Endometrial microvascular endothelial cells (primary cell): ENCODE results near the gene C16orf46. TPM values are rescaled to one million over a fixed set of nuclear protein-coding genes. Genes with fewer than 3 reads are reported as not detected.

Source experiments
- in situ Hi-C: cut with HindIII; loops from 2 replicates; pipeline ENCODE4 v1.10.0; 2017; ENCODE audit warnings: low sequenced_read_pairs, low pct_unique_long_range_greater_than_20kb; ENCODE audit errors: inconsistent ontology term
- total RNA-seq: library from RNA; depleted of rRNA; stranded (reverse); fragments of >200 nt; gene quantifications from one replicate; pipeline ENCODE4 v1.2.3, GENCODE V29; 2015; ENCODE audit errors: inconsistent ontology term

C16orf46 gene
- total RNA-seq, 1 donor from 2014 or later = 0.37 TPM

DNA sequence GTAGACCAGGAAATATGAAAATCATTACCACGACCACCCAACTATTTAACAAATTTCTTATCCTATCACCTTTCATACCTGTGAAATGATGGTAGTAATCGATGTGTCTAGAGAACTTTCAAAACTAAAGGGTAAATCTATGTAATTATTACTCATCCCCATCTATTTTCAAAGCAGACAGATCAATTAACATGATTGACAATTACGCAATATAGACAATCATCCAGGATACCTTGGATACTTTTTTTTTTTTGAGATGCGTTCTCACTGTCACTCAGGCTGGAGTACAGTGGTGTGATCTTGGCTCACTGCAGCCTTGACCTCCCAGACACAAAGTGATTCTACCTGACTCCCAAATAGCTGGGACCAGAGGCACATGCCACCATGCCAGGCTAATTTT lies 4.0 kb upstream of the C16orf46 start:
- in situ Hi-C loops = no loop called here

GRCh38 chr16:81080233-81080632 lies 3.2 kb upstream of the C16orf46 start:
- in situ Hi-C loops = no loop called here

DNA sequence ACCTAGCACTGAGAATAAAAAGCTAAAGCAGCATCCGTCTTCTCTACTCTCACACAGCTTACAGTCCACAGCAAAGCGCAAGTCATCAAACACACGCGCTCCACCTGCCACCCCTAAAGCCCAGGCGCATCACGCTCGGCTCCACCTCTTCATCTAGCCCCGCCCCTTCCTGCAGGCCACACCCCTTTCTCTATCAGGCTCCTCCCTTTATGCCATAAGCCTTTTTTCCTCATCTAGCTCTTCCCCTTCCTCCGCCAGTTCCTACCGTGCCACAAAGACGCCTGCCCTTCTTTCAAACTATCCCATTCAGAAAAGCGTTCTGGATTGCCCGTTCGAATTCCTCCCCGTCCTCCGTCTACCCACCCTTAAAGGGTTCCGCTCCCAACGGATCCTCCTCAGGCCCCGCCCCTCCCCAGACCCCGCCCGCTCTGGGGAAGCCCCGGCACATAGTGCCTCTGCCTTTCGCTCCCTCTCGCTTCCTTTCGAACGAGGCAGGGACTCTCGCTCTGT lies 417 bp downstream of the C16orf46 start:
- in situ Hi-C loops = no loop called here

DNA sequence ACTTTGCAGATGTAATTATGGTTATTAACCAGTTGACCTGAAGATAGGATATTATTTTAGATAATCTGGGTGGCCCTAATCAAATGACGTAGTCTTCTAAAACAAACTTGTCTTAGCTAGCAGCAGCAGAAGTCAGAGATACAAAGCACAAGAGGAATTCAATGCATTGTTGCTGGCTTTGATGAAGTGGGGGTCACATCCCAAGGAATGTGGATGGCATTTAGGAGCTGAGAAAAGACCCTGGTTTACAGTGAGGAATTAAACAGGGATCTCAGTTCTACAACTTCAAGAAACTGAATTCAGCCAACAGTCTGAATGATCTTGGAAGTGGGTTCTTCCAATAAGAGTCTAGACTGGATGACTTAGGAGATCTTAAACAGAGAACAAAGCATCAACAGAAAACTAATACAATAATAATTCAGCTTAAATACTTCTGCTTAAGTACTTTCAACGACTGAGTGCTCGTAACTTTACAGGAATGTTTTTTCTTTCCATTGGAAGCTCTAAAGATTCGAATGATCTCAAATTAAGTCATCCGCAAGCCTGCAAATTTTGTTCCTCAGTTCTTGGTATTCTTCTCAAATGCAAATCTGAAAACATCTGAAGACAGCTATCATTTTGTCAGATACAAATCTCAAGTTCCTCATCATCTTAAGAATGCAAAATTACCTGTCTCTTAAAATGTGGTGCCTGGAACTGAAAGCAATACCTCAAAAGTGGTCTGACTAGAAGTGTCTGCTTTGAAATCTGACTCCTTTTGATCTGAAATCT lies 3.3 kb downstream of the C16orf46 start:
- in situ Hi-C loops = no loop called here

DNA sequence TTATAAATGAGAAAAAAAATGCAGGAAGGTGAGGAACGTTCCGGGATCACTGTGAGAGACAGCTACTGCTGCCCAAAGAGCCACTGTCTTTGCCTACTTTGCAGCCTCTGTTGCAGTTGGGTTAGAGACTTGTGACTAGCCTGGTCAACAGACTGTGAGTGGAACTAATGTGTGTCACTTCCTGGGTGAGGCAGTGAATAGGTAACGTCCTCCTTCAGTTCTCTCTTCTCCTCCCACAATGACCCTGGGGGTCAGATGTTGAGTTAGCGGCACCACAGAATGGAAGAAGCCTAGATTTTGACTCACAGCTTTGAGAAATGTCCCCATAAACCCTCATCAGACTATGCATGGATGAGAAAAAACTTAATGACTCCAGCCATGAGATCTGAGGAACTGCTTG lies 5.2 kb downstream of the C16orf46 start:
- in situ Hi-C loops = no loop called here

DNA sequence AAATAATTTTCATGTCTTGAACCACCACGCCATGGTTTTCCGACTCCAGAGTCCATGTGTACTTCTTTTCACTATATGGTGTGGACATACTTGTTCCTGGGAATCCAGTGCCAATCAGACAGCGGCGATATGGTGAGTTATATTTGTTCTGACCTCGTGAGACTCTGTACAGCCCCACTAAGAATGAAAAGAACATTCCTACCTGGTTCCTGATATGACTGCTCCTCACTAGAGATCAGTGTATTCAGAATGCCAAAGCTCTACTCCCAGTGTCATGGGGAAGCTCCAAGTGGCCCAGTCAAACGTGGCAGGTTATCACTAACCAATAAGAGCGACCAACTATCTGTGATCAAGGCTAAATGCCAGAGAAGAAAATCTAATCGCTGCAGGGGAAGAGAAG lies 6.1 kb downstream of the C16orf46 start:
- in situ Hi-C loops = no loop called here

DNA sequence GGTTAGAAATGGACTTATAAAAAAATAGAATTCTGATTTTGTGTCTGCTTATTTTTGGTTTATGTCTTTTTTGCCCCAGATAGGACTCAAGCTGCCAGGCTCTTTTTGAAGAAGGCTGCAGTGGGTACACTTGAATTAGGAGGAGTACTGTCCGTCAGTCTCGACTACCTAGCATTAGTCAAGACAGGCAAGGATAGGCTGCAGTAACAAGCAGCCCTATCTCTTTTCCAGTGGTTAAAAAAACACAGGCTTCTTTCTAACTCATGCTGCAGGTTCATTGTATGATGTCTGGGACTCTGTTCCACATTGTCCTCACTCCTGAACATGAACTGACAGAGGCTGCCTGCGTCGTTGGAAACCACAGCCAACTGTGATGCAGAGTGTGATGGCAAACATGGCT lies 8.0 kb downstream of the C16orf46 start:
- in situ Hi-C loops = no loop called here

- in situ Hi-C loops = no loop called here
Observed at GRCh38 chr16:81067166-81067565, 9.9 kb downstream of the C16orf46 start.

DNA sequence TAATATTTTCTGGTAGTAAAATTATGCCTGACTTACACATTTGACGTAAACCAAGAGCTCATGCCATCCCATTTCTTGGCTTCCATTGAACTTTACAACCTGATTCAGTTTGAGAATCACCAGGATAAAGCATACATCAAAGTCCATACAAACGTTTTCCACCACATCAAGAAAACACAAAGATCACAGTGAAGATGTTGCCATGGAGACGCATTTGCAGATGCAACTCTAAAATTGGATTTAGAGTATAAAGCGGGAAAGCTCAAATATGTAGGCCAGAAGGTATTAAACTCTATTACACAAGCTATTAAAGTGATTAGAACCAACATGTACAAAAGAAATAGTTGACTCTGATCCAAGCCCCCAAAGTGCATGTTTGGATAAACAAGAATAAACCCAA lies 10.4 kb downstream of the C16orf46 start:
- in situ Hi-C loops = no loop called here

DNA sequence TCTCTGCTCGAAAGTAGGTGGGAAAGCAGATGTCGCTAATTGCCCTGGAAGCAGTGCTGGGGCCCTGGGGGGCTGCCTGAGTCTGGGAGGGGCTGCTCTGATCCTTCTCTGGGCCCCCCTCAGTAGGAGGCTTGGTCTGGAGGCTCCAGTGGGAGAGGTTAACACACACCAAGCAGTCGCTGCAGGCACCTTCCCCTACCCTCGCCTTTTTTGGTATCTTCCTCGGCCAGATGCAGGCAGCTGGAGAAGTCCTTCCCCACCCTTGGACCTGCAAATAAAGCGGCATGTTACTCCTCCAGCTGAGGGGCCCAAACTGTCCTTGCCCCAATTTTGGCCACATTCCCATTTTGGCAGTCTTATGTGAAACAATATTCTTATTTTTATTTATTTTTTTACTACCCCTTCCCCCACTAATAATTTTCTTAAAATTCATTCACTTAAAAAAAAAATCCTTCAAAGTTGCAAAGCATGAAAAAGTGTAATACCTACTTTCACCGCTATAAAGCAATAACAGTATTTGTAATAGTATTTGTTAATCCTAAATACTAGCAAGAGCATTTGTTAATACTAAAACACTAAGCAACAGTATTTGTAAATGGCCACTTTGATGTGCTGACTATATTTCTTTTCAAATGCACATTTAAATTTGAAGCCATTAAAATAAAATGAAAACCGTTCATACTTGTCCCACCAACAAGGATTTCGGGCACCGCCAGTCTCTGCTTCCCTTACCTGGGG lies 15.0 kb downstream of the C16orf46 start:
- in situ Hi-C loops = no loop called here

DNA sequence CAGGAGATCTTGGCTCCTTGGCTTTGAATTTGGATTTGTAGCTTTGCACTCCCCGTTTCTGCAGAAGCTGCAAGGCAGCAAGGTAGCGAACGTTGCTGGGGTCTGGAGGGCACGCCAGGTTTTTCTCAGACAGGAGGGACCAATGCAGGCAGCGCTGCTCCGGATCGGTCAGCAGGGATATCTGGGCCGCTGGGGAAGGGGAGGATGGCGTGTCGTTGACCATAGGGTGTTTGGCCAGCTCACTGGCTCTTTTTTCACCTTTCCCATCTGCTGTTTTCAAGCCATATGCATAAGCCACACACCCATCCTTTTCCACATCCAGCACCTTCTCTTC lies 15.8 kb downstream of the C16orf46 start:
- in situ Hi-C loops = no loop called here

DNA sequence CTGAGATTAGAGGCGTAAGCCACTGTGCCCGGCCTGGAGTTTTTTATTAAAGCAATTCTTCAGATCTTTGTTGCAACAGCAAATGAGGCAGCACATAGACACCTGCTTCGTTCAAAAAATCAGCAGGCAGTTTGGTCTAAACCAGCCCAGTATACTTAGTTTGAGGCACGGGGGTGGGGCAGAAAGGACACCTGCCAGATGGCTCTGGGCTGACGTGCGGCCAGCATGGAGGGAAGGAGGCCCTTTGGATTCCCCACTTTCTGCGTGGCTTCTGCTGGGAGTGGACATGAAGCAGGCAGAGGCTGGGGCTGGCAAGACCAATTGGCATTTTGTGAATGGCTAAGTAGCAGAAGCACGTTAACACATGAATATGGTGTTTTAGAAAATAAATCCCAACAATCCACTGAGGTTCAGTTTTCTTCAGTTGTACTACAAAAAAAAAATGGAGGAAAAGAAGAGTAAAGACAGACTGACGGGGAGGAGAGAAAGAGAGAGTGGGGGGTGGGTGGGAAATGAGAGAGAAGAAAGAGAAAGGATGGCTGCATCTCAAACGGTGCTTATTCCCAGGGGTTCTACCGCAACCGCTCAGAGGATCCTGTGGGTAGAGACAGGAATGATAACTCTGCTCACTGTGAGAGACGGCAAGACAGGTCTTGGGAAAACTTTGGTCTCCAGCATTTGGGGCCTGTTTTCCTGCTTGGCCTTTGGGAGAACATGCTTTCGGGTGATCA lies 16.3 kb downstream of the C16orf46 start:
- in situ Hi-C loops = no loop called here

DNA sequence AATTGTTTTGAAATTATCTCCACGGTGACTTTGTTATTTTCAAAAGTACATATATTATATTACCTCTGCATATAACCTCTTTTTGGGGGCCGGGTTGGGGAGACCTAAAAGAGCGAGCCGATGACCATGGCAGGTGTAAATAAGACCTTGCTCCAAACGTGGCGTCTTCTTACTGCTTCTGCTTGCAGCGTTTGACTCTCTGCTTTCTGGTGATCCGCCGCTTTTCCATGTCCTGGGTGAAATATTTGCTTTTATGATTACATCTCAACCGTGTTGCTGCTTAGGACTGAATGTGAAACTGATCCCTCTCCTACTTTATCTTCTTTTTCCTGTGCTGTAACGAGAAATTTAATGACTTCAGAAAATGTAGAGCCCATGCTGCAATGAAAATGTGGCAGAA lies 23.3 kb downstream of the C16orf46 start:
- in situ Hi-C loops = no loop called here

- in situ Hi-C loops = no loop called here
Observed at GRCh38 chr16:81042821-81043220, 34.2 kb downstream of the C16orf46 start.

DNA sequence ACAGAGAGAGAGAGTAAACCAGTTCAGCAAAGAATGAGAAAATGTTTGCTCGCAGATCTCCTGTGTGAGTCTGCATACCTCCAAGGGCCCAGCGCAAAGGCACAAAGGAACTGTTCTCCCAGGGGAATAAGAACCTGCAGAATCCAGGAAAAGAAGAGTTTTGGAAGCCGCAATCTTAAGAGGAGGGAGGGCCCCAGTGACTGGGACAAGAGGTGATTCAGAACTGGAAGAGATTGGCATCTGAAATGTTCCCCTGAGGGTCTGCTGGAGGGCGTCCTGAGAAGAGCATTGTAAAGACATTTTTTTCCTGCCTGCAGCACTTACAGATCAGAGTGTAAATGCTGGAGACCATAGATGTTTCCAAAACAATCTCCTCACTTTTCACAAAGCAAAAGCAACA lies 35.3 kb downstream of the C16orf46 start:
- in situ Hi-C loops = no loop called here

DNA sequence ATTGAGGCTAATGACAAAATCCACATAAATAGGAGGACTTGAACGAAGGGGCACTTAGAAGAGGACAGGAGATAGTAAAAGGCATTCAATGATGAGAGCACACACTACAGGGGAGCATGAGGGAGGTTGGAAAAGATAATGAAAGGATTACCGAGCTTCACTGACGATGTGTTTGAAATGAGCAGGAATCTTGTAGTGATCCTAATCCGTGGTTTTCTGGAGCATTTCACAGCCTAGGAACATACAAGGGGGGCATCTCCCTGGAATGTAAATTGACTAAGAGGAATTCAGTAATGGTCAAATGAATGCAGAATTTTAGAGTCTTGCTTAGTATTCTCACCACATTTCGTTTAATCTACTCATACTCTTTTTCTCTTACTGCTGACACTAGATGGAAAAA lies 36.2 kb downstream of the C16orf46 start:
- in situ Hi-C loops = no loop called here

DNA sequence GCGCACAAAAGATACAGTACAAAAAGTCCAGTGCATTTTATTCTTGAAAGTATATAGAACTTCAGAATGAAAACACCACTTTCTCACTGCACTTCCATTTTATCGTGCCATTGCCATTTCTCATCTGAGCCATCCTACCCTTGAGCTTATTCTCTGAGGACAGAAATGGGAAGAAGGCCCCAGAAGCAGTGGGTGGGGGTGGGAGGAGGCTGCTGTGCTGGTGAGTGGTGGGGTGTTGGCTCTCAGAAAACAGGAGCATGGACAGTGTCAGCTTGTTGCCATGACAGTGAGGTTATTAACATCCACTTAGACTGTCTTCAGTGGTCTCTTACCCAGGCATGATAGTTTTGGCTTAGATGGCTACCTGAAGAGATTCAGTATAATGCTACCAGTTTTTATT lies 36.9 kb downstream of the C16orf46 start:
- in situ Hi-C loops = no loop called here

DNA sequence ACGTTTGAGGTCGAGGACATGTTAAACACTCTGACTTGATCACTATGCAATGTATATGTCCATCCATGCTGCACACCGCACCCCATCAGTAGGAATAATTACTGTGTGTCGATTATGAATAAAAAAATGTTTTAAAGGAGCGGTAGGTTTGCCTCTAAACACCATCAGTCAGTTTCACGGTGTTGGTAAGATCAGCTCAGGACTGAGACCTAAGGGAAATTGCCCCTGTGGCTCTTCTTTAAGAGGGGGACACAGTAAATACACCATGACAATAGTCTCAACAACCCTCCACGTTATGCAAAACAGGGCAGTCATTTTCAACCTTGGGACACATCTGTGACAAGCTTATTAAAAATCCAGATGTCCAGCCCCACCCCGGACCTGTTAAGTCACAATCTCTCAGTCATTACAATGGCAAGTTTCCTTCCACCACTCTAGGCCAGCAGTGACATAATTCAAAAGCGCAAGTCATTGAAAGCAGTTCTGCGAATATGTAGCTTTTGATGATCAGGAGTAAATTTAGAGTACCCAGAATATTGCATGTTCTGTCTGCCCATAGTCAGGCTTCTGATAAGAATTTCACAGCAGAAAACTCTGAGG lies 40.2 kb downstream of the C16orf46 start:
- in situ Hi-C loops = no loop called here

DNA sequence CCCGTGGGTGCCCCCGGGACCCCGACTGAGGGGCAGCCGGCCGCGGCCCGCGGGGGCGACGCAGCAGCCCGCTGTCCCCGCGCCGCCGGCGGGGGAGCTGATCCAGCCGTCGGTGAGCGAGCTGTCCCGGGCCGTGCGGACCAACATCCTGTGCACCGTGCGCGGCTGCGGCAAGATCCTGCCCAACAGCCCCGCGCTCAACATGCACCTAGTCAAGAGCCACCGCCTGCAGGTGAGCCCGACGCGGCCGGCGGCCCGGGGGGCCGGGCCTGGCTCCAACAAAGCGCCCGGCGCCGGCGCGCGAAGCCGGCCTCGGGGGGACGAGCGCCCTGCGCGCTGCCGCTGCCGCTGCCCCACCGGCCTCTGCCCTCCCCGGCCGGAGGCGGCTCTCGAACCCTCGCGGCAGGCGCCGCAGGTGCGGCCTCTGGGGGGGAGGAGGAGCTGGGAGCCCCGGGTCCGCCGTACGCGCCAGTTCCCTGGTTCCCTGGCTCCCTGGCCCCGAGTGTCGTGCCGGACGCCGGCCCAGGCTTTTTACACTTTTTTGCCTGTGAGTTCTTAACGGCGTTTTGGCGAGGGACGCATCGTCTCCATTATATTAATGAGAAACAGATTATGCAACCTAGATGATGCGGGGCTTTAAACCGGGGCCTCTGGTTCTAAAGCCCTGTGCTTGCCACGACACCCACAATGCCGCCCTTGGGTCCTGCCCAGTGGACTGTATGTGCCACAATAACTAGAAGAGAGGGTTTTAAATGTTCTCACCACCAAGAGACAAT lies 40.9 kb downstream of the C16orf46 start:
- in situ Hi-C loops = no loop called here
